HCT116 (cell line): Measurements from ENCODE around the gene SLC29A1. TPM values are rescaled to one million over a fixed set of nuclear protein-coding genes. Genes with fewer than 3 reads are reported as not detected.

Experiments
- ATAC-seq: fragments of 200-7000 bp; cut with Tn5 transposase; 2 replicates; pipeline ENCODE4 v1.9.1; 2020; ENCODE audit warnings: mild to moderate bottlenecking, moderate library complexity
- BruUV-seq: library from RNA; stranded (reverse); fragments of 400-500 nt; replicated peaks from 2 replicates; lab custom pipeline; 2021; lab: Mats Ljungman, UMichigan
- CTCF ChIA-PET: fragments of 300-600 bp; sonication (Branson Sonifier 250); formaldehyde crosslinking; loops from one replicate; lab custom pipeline; 2021; ENCODE audit warnings: antibody characterized with exemption; lab: Charles Lee
- POLR2A ChIA-PET: fragments of 300-600, 350-600 bp; sonication (Branson Sonifier 250); formaldehyde crosslinking; loops from one replicate; lab custom pipeline; 2021; ENCODE audit warnings: antibody characterized with exemption; lab: Charles Lee
- RAD21 ChIA-PET, 2 experiments: fragments of 300-600 bp; sonication (Branson Sonifier 250); formaldehyde crosslinking; loops; one replicate each; lab custom pipeline; 2023; ENCODE audit warnings: low total read pairs in 2 of 2; ENCODE audit not compliant: uncharacterized antibody in 2 of 2, unreplicated experiment in 2 of 2, low non-redundant PET in 1 of 2; lab: Charles Lee
- DNase-seq: peaks from one replicate; pipeline ENCODE4 v3.0.0-alpha.2; 2010; ENCODE audit warnings: low read depth, low spot score
- H2AFZ ChIP-seq: fragments of 200-600 bp; shearing (Covaris generic), sonication (generic); 2 replicates; pipeline ENCODE4 v1.6.1; 2017; ENCODE audit warnings: low read depth, mixed run types, mixed read lengths, antibody characterized with exemption, low read length; ENCODE audit not compliant: poor library complexity, severe bottlenecking
- H3K27ac ChIP-seq: 2 replicates; pipeline ENCODE4 v1.5.1; 2012; ENCODE audit warnings: low read depth, low read length
- H3K27me3 ChIP-seq: fragments of 200-600 bp; sonication (generic); 2 replicates; pipeline ENCODE4 v1.6.1; 2016; ENCODE audit warnings: mixed run types, low read length, mixed read lengths; ENCODE audit not compliant: insufficient read depth
- H3K36me3 ChIP-seq, 2 experiments: fragments of 200-500 bp in 1 of 2; fragments of 200-600 bp in 1 of 2; sonication (Bioruptor generic) in 1 of 2; sonication (generic) in 1 of 2; 2 replicates each; pipeline versions ENCODE4 v1.5.1 to v1.6.1; 2014 to 2016; ENCODE audit warnings: low read length in 2 of 2, inconsistent platforms in 1 of 2, mixed read lengths in 1 of 2, mixed run types in 1 of 2; ENCODE audit not compliant: insufficient read depth in 2 of 2, control insufficient read depth in 1 of 2
- H3K4me1 ChIP-seq, 2 experiments: fragments of 200-600 bp in 1 of 2; sonication (generic) in 1 of 2; 2 replicates each; pipeline versions ENCODE4 v1.5.1 to v1.6.1; 2012 to 2017; ENCODE audit warnings: low read length in 2 of 2, inconsistent platforms in 1 of 2, mild to moderate bottlenecking in 1 of 2, mixed read lengths in 1 of 2, mixed run types in 1 of 2, moderate library complexity in 1 of 2; ENCODE audit not compliant: insufficient read depth in 2 of 2, control insufficient read depth in 1 of 2
- H3K4me2 ChIP-seq: fragments of 200-600 bp; sonication (generic); 2 replicates; pipeline ENCODE4 v1.6.1; 2017; ENCODE audit warnings: mixed run types, low read length, mixed read lengths
- H3K4me3 ChIP-seq, 2 experiments: fragments of 200-600 bp in 1 of 2; sonication (generic) in 1 of 2; replicated peaks in 1 of 2; 2 replicates each; pipeline ENCODE4 v1.5.1; 2011 to 2016; ENCODE audit warnings: low read length in 2 of 2, control low read depth in 1 of 2, low read depth in 1 of 2, mild to moderate bottlenecking in 1 of 2, mixed read lengths in 1 of 2, mixed run types in 1 of 2
- H3K79me2 ChIP-seq: fragments of 200-600 bp; sonication (generic); 2 replicates; pipeline ENCODE4 v1.6.1; 2017; ENCODE audit warnings: mild to moderate bottlenecking, mixed run types, low read length, moderate library complexity, mixed read lengths; ENCODE audit not compliant: insufficient read depth
- H3K9ac ChIP-seq: fragments of 200-600 bp; sonication (generic); 2 replicates; pipeline ENCODE4 v1.6.1; 2016; ENCODE audit warnings: low read length, mixed read lengths
- H3K9me2 ChIP-seq: fragments of 200-600 bp; sonication (generic), shearing (Covaris generic); 2 replicates; pipeline ENCODE4 v1.6.1; 2017; ENCODE audit warnings: mixed run types, mild to moderate bottlenecking, moderate library complexity; ENCODE audit not compliant: insufficient read depth
- H3K9me3 ChIP-seq, 2 experiments: fragments of 200-500 bp in 1 of 2; fragments of 200-600 bp in 1 of 2; sonication (Bioruptor generic) in 1 of 2; sonication (generic) in 1 of 2; 2 replicates each; pipeline ENCODE4 v1.6.1; 2014 to 2017; ENCODE audit warnings: low read length in 2 of 2, mixed read lengths in 2 of 2, inconsistent platforms in 1 of 2, low read depth in 1 of 2, mild to moderate bottlenecking in 1 of 2, mixed run types in 1 of 2, moderate library complexity in 1 of 2; ENCODE audit not compliant: control insufficient read depth in 1 of 2, insufficient read depth in 1 of 2
- H4K20me1 ChIP-seq: fragments of 200-600 bp; sonication (generic), shearing (Covaris generic); 2 replicates; pipeline ENCODE4 v1.6.1; 2017; ENCODE audit warnings: mixed run types, mild to moderate bottlenecking, moderate library complexity; ENCODE audit not compliant: insufficient read depth
- CEBPB ChIP-seq: IDR thresholded peaks from 2 replicates; pipeline ENCODE4 v1.6.1; 2012; ENCODE audit warnings: low read depth
- CTCF ChIP-seq, 3 experiments: fragments of 200-600 bp in 1 of 3; sonication (generic) in 1 of 3; IDR thresholded peaks in 2 of 3; conservative IDR thresholded peaks in 1 of 3; 2 replicates each; pipeline ENCODE4 v1.5.1; 2012 to 2017; ENCODE audit warnings: low read depth in 2 of 3, low read length in 2 of 3, antibody characterized with exemption in 1 of 3, borderline replicate concordance in 1 of 3, control low read depth in 1 of 3, mild to moderate bottlenecking in 1 of 3, mixed read lengths in 1 of 3, mixed run types in 1 of 3, moderate library complexity in 1 of 3; ENCODE audit not compliant: insufficient read depth in 1 of 3
- EZH2 ChIP-seq: fragments of 200-600 bp; sonication (generic); IDR thresholded peaks from 2 replicates; pipeline ENCODE4 v1.6.1; 2017; ENCODE audit warnings: antibody characterized with exemption, mixed run types
- POLR2AphosphoS5 ChIP-seq: IDR thresholded peaks from 2 replicates; pipeline ENCODE4 v1.6.1; 2011; ENCODE audit warnings: mild to moderate bottlenecking, low read depth, low read length, moderate library complexity
- SIN3A ChIP-seq: IDR thresholded peaks from 2 replicates; pipeline ENCODE4 v1.6.1; 2012; ENCODE audit warnings: low read depth
- SP1 ChIP-seq: IDR thresholded peaks from 2 replicates; pipeline ENCODE4 v1.6.1; 2012; ENCODE audit warnings: low read depth
- ZBTB33 ChIP-seq: IDR thresholded peaks from 2 replicates; pipeline ENCODE4 v1.6.1; 2011; ENCODE audit warnings: mild to moderate bottlenecking, low read length, moderate library complexity; ENCODE audit not compliant: insufficient replicate concordance; ENCODE audit errors: extremely low read depth
- ZNF274 ChIP-seq: fragments of 200-500 bp; sonication (Bioruptor generic); IDR thresholded peaks from 2 replicates; pipeline ENCODE4 v1.6.1; 2014; ENCODE audit warnings: mild to moderate bottlenecking, low read depth, low read length, inconsistent platforms
- intact Hi-C: fragments of 100-400 bp; cut with micrococcal nuclease; formaldehyde crosslinking; loops from 2 replicates; pipeline ENCODE4 v1.10.0; 2022
- total RNA-seq: library from RNA; stranded (reverse); gene quantifications from one replicate; pipeline ENCODE4 v1.2.1, GENCODE V29; 2021; ENCODE audit not compliant: unreplicated experiment

Gene SLC29A1
- total RNA-seq, 1 experiment from 2014 or later: 67.6 TPM

- TF ChIP-seq POLR2AphosphoS5 (no peak), ZNF274 (no peak), CEBPB (no peak), SIN3A (no peak), ZBTB33 (no peak), CTCF (IDR thresholded peaks at IDR 0.05 in 2 of 3, conservative IDR thresholded peaks at IDR 0.05 in 1 of 3; ENCODE audit: borderline replicate concordance in 1 of 3, insufficient read depth in 1 of 3, low read depth in 2 of 3, low read length in 2 of 3) (no peak), EZH2 (no peak), SP1 (no peak)
- BruUV-seq: no TSS peak
- H3K79me2 ChIP-seq: no peaks in the 10 kb centered on the region
- H3K9ac ChIP-seq: 0 out of 2 replicates have a peak overlapping the region, but pooled peaks have one; percentile 17
- ATAC-seq (no peak), DNase-seq (no peak)
- intact Hi-C loops: no loop called here
- H3K4me1 ChIP-seq: peaks cover 29 to 42% of the 10 kb centered on the region in 2 experiments
- CTCF ChIA-PET: interaction anchor here (2.6 kb wide), 1 partner anchor 12 kb away, joined by 22 read pairs; the partner anchor contains the start of gene SLC29A1
- no peaks in the 10 kb centered on the region for H4K20me1 ChIP-seq
- H3K4me3 ChIP-seq: no peak overlapping the region
- peaks cover 14 to 37% of the 10 kb centered on the region in 2 experiments; a peak in 3 of 4 replicates for H3K36me3 ChIP-seq
- RAD21 ChIA-PET: no interaction called here
- no peak overlapping the region for H3K4me2 ChIP-seq
- no peak overlapping the region for H2AFZ ChIP-seq
- H3K27ac ChIP-seq: 0 out of 2 replicates have a peak overlapping the region, but pooled peaks have one; percentile 19
- H3K9me3 ChIP-seq: no peaks in the 10 kb centered on the region
- H3K27me3 ChIP-seq: no peaks in the 10 kb centered on the region
- H3K9me2 ChIP-seq: no peaks in the 10 kb centered on the region
- POLR2A ChIA-PET: interaction anchor here (2.5 kb wide), 1 partner anchor 10 kb away, joined by 20 read pairs; the partner anchor contains the start of gene HSP90AB1
These were observed 12.6 kb downstream of the SLC29A1 start for GRCh38 chr6:44235891-44236516.
